Suppressor macrophage treated with lipopolysaccharide for 4 hours (primary cell): ENCODE data around the gene CHCHD6.

Source experiments
- DNase-seq: peaks from one replicate; pipeline ENCODE4 v3.0.0-alpha.2; 2020

Gene CHCHD6

DNA sequence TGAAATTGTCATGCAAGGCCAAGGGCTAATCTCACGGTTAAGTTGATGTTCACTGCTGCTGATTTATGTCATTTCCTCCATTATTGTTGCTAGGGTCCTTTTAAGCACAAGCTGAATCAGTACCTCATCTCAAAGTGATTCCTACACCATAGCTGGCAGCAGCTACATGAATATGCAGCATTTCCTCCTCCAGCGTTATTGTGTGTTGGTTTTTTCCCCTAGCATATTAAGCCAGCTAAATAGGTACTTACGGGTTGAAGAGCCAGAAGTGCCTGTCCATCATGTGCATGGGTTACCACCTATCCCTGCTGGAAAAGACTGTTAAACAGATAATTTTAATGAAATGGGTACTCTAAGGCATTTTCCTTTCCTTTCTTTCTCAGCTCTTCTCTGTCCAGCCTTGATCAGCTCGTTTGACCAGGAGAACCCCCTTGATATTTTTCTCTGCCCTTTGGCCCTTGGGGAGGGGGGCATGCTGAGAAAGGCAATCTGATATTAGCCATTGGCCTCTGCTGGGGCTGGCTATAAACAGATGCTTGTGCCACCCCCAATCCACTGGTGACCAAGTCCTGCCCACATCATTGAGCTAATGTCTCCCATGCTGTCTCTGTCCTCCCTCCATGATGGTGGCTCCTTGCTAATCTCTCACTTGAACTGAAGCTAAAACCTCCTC is 163.3 kb downstream of the CHCHD6 start:
- DNase-seq, result no peak

DNA sequence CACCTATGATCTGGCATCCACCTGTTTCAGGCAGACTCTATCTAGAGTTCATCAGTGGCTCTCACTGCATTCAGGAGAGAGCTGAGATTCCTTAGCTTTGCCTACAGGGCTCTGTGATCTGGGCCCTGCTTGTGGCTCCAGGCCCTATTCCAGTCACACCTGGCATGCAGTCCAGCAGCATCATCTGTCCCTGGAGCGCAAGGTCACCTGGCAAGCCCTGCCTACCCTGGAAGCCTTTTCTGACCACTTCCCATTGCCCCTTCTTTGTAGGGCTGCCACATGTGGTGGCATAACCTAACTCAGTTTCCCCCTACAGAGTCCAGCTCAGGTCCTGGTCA is 163.8 kb downstream of the CHCHD6 start:
- no peak for DNase-seq

DNA sequence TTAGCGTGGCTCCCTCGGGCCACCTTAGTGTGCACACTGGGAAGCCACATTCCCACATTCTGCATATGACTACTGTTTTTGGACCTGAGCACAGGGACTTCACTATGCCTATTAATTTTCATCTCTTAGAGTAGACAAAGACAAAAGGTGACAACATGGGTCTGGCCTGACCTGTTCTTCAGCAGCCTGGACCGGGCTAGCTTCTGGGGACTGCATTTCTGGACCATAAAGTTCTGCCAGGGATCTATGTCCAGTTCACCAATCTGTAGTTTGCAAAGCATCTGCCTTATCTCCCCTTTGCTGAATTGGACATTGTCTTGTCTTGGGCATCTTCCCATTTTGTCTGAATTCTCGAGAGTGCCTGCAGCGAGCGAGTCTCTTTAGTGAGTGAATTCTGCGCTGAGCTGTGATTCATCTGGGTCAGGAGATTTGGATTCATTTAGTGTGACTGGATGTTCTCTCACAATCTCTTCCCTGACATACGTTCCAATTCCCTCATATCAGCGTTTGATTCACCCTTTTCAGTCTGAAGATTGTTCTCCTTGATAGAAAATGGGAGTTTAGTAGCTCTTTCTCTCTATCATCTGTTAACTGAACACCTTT is 166.7 kb downstream of the CHCHD6 start:
- DNase-seq, result no peak

DNA sequence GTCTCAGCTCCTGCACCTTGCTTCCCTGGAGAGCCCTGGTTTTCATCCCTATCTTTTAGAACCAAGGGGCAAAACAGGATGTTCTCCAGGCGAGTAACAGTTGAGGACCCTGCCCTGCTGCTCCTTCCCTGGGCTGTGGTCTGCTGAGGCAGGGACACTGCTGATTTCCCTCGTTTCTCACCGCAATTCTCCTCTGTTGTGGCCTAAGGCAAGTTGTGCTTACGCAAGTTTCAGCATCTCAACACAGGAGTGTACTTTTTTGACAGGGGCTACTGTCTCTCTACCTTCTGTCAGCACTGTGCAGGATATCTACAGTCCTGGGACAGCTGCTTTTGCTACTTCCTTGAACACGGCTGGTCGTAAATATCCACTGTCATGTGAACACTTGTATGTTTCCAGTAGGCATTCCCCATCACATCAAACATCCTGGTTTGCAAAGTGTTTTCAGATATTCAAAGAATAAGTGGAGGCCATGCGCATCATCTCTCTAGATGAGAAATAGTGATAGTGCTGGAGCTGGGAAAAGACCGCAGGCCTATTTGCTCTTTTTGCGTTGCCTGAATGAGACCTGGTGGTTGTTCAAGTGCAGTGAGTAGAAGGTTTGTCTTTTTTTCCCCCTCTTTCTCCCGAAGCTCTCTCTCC is 168.8 kb downstream of the CHCHD6 start:
- DNase-seq, result no peak

DNA sequence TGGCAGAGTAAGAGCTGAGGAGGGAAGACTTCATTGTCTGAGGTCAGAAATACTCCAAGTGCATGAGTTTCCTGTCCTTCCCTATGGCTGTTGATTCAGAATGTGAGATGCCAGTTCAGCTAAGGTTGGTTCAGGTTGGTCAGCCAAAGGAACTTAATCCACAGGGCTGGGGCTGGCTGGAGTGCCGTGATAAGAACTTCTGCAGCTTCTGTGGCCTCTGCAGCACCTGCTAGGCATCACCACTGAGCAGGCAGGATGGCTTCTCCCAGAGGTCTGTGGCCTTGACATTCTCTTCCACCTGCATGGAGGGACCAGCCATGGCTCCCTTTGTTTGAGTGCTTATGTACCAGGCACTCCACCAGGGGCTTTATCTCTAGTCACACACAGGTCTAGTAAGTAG is 169.4 kb downstream of the CHCHD6 start:
- DNase-seq, result no peak

DNA sequence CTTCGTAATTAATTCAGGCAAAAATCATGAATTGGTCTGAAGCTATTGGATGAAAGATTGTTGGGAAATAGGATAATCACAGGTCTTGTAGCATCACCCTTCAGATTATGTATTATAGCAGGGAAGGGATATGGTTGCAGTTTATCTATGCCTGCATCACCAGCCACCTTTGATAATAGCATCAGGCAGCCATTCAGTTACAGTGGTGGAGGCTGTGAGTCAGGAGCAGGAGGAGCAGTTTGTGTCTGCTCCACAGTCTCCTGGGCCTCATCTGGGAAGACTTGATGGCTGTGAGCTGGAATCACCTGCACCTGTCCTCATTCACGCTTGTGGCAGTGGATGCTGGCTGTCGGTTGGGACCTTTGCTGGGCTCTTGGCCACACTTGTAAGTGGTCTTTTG is 174.6 kb downstream of the CHCHD6 start:
- no peak for DNase-seq

DNA sequence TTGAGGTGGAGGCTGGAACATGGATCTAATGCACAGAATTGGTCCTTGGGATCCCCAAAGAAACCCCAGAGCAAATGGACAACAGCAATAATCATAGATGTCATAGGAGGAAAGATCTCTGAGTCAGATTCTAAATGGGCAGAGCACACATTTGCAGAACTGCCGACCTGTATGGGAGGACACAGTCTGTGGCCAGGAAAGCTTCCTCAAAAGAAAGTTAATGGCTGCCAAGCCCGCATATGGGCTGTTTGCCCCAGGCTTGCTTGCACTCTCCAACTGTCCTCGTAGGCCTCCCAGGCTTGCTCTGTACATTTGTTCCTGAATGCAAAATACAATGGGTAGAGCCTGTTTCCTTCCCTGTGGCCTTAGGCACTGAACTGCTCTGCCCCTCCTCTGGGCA is 176.9 kb downstream of the CHCHD6 start:
- DNase-seq, result no peak

DNA sequence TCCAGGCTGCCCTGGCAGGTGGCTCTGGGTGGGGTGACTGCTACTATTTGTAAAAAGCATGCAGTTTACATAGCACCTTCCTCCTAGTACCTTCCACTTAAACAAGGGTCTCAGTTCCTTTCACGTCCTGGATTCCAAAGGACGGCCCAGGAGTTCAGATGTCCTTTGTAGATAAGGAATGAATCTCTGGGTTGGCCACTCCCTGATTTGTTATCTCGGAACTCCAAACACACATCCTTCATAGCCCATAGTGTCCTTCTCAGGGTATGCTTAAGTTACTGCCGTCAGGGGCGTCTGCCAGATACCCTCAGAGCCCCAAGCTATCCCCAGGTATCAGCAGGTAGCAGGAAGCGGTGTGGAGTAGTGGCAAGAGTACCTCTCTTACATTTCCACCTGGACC is 177.8 kb downstream of the CHCHD6 start:
- no peak for DNase-seq

DNA sequence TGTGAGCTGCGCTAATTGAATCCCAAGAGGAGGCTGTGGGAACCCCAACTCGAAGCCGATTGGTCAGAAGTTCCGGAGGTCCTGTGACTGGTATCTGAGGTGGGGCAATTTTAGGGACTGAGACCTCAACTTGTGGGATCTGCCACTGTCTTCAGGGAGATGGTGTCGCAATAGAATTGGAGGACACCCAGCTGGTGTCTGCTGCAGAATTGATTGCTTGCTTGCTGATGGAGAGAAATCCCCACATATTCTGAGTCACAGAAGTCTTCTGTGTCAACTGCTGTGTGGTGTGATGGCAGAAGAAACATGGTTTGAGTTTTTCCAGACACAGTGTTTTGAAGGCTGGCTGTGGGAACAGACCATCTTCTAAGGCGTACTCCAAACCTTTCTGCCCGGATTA is 179.2 kb downstream of the CHCHD6 start:
- DNase-seq, result peak; percentile 3

DNA sequence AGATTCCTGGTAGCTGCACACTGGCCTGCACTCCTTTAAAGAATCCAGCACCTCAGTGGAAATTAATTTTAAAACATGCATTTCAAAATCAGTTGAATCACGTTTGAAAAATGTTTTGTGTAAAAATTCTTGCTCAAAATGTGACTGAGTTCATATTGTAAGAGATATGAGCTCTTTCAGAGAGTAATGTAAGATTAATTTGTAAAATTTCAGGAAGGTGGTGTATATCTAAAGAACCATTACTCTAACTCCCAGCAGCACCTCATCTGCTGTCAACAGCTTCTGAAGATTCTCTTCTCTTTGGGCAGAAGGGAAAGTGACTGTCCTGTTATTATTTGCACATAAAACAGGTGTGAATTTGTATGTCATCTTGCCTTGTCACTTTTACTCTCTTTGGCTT is 181.4 kb downstream of the CHCHD6 start:
- no peak for DNase-seq

DNA sequence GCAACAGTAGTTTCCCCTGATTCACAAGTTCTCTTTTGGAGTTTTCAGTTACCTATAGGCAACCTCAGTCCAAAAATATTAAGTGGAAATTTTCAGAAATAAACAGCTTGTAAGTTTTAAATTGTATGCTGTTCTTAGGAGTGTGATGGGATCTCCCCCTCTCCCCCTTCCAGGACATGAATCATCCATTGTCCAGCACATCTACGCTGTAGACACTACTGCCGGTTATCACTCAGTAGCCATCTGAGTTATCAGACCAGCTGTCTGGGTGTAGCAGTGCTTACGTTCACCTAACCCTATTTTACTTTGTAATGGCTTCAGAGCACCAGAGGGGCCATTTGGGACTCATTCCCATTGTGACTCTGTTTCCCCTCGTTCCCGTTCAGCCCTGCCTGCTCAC is 182.2 kb downstream of the CHCHD6 start:
- DNase-seq, result no peak

DNA sequence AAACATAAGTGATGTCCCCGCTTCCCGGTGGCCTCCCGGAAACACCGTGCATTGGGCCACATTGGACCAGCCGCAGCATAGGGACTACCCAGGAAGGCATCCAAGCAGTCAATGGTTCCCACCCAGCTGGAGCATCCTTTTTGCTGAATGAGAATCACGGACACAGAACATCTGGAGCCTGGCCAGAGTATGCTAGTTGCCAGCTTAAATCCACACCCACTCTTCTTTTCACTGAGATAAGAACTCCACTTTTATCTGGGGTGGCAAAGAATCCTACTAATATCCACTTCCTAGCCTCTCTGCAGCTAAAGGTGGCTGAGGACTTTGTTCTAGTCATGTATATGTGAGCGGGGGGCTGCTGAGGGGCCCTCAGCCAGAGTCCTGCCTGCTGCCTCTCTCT is 183.6 kb downstream of the CHCHD6 start:
- no peak for DNase-seq

DNA sequence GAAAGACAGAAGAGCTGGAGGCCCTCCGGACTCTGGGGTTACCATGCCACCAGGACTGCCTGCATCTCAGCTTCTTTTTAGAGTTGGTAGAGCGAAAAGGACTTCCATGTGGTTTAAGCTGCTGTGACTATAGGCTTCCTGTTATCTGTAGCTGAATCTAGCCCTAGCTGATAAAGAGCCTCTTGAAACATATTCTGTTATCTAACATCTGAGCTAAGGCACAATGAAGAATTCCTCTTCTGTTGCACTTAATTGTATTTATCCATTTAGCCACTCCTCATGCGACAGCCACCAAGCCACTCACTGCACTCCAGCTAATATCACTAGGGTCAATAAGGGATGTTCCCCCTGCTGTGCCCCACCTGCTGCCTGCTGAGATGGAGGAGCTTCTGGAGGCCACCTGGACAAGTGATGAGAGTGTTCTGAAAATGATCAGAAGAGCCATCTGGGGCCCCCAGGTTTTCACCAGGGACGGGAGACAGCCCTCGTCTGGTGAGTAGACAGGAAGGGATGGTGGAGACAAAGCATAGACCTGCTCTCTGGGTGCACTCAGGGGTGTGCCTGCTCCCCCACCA is 184.2 kb downstream of the CHCHD6 start:
- DNase-seq, result no peak

DNA sequence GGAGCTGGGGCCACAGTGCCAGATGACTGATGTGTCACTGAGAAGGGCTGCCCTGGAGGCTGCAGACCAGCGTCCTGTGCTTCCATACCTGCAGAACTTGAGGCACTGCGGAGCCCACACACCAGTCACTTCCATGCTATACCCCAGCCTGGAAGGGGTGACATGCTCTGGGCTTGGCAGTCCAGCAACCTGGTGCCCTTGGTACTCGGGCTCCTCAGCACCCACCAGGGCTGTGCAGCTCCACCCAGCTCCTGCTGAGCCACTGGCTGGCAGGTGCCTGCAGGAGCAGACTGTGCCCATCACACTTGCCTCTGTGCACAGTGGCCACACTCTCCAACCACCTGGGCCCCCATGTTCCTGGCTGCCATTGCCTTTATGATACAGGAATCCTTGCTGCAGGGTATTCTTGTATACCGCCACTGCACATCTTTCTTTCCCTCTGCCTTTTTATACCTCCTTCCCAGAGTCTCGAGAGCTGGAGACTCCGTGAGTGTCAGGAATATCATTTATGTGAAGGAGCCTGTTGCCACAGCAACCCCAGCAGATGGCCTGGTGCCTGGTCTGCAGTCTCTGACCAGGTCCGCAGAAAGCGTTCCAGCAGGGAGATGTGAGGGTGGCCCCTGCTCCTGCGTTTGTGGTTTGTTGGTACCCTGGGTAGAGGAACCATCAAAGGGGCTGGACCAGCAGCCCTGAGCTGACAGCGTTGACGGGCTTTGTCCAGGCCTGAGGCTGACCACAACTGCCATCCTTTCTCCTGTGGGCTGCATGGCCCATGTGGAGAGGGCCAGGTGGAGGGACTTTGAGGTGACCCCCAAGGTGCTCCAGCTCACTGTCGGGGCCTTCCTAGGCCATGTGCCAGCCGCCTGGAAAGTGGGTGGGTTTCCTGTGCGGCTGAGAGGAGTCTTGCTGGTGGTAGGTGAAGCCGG is 185.5 kb downstream of the CHCHD6 start:
- no peak for DNase-seq

DNA sequence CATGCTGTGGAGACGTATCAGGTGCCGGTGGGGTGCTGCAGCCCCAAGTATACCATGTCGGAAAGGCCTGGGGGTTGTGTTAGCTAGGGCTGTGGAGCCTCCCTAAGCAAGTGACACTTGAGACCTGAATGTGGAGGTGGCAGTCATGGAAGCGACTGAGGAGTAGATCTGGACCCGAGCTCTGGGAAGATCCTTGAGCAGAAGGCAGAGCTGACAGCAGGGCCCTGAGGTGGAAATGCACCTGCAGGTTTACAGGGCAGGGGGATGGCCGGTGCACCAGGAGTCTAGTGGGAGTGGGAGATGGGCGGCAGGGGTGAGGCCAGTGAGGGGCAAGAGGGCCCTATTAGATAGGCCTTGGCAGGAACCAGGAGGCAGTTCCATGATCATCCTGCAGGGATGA is 187.1 kb downstream of the CHCHD6 start:
- DNase-seq, result no peak

DNA sequence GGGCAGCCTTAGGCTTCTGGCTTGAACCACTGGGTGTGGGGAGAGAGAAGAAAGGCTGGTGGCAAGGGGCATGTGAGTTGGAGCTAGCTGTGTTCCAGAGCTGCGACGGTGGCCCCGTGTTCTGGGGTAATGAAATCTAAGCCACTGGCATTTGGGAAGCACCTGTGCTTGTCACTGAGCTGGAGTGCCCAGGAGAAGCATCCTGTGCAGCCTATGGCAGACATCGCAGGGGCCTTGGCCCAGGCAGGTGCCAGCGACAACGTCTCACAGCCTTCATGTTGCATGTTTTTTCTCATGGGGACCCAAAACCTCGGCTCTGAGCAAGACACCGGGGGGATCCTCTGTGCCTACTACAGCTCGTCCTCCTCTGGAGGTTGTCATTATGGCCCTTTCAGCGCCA is 187.8 kb downstream of the CHCHD6 start:
- DNase-seq, result no peak

DNA sequence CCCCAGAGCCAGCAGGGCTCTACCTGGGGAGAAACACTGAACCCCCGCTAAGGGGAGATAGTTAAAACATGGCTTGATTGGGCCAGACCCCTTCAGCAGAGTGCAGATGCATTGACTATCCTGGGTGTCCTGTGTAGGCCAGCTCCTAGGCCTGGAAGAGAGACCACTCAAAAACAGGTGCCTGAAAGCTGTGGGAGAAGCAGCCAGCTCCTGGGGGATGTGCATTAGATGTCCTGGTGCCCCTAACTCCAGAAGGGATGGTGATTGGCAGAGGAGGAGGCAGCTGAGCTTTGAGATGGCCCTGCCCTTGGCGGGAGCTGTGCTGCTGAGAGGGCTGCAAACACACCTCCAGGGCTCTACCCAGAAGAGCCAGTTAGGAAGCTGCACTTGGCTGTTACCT is 189.6 kb downstream of the CHCHD6 start:
- no peak for DNase-seq

DNA sequence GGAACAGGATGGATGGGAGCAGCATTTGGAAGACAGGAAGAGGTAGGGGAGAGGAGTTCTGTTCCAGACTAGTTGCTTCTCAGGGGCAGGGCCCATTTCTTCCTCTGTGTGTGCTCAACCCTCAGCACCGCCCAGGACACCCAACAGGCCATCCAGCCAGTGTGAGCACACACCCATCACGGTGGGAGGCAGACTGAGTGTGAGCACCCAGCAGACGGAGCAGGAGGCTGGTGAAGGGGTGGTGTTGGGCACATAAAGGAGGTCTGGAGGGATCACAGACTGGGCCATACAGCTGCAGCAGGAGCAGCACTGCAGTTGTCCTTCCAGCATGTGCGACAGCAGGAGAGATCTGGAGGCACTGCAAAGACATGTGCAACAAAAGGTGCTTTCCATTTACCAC is 190.4 kb downstream of the CHCHD6 start:
- DNase-seq, result no peak

DNA sequence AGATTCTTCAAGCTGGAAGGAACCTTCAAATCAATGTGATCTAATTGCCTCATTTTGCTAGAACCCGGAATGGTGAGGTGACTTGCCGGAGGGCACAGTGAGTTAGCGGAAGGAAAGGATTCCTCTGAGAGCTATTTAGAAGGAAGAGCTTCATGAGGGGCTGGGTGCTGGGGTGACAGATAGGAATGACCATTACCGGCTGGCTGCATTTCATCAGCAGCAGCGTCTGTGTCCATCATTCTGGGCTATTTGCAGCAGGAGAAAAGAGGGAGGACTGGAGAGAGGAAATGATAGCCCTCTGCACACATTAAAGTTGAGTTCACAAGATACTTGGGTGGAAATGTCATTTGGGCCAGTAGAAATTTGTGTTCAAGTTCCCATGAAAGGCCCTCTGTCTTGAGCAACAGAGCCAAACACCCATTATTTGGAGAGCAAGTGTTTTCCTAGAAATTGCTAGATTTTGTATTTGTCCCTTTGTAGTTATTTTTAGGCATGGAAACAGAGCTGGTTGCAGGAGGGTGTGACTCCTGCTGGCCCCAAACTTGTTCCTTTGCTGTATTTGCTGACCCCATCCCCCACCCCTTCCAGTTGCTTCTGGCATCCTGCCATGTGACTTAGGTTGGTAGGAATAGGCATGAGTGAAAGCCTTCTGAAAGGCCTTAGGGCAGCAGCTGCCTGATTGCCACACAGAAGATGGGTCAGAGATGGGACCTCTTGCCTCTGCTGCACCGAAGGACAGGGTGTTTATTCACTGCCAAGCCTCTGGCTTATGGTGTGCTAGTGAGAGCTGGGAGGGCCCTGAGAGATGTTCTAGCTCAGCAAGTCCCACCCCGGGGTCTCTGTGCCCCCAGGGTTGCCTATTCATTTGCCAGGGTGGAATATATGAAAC is 191.4 kb downstream of the CHCHD6 start:
- no peak for DNase-seq

DNA sequence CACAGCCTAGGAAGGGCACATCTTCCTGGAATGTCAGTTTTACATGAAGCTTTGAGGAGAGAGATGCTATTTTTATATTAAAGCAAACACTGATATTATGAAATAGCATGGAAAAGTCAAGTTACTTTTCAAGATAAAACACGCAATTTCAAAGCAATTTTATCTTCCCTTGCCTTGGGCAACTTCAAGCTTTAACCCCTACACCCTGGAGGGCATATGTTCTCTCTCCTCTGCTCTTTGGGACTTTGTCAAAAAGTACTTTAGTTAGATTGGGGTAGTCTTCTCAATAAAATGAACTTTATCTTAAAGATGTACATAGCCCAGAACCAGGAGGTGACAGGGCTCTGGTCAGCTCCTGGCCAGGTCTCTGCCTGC is 192.0 kb downstream of the CHCHD6 start:
- no peak for DNase-seq

DNA sequence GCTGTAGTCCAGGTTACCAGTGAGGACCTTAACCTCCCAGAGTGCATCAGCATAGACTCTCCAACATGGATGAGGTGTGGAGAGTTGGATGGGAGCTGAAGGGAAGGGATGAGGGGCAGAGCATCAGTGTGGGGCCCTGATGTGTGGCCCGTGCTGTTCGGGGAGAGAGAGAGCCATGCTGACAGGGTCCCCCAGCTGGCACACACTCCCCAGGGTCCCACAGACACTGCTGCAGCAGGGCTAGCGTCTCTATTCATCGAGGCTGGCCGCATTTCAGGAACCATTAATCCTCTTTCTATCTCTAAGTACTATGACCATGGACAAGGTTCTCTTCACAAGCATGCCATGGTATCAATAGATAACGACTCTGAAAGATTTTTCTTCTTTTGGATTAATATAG is 192.9 kb downstream of the CHCHD6 start:
- no peak for DNase-seq

DNA sequence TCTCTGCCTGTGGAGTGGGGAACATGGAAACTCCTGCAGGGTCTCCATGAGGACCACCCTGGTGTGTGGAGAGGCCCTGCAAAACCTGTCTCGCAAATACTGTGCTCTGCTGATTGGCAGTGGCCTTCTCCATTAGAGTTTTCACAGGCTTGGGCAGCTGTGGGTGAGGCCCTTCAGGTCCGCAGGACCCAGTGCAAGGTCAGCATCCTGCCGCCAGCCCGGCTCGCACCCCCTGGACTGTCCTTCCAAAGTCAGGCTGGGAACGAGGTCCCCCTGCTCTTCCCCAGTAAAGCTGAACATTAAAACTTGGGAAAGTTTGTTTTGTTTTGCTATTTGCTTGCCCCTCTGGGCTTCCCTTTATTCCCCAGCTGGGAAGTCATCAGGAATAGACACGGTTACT is 193.9 kb downstream of the CHCHD6 start:
- DNase-seq, result no peak
